ENCODE data around the gene DRD4.

The DRD4 gene

DNA sequence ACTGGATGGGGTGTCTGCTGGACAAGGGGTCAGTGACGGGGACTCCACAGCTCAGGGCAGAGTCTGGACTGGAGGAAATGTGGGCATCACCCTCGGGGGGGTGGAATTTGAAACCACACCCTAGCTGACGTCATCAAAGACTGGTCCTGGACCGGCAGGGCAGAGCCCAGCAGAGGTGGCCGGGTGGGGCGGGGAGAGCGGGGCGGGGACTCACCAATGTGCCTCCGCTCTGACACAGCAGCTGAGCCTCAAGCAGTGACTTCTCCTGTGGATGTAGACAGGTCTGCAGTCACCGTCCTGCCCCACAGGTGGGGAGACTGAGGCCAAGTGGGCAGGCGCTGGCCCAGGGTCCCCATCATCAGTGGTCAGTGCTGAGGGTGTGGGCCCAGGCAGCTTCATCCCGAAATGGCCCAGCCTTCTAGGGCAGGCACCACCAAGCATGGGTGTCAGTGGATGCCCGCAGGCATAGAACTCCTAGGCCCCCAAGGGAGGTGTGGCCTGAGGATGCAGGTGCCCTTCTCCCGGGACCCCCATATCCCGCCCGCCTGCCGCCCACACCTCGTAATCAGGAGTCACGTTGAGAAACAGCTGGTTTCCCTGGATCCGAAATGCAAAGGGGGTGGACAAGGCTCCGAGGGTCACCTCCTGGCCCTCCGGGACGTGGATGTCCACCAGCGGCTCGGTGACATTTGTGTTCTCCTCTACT, 12.9 kb upstream of the DRD4 start:
- no peak for DNase-seq

GRCh38 chr11:624705-625635, 12.1 kb upstream of the DRD4 start, which contains the start of gene CDHR5:
TSS of gene CDHR5 (minus strand) at chr11:624955. CDS start at chr11:624902, 53 bp downstream.
- no peak for DNase-seq

DNA sequence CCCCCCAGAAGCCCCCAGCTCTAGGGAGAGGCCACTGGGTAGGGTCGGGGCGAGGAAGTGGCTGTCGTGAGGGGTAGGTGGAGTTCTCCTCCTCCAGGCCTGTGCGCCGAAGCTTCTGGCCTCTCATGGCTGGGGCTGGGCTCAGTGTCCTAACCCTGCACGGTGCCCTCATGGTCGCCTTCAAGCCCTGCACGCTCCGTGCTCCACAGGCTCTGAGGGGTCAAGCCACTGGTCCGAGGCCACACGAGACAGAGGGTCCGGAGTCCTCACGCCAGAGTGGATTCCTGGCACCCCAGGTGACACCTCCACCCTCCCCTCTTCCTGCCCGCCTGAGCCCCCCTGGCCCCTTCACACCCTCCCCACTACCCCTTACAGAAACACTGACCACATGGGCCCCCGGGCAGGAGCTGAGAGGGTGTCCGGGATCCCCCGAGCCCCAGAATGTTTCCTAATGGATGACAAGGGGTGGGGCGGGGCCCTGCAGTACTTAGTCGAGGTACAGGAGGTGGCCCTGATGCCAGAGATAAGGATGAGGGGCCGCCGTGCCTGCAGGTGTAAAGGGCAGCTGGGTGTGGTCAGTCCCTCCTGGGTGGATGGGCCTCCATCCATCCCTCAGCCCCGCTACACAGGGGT, 11.3 kb upstream of the DRD4 start:
- DNase-seq, result no peak

DNA sequence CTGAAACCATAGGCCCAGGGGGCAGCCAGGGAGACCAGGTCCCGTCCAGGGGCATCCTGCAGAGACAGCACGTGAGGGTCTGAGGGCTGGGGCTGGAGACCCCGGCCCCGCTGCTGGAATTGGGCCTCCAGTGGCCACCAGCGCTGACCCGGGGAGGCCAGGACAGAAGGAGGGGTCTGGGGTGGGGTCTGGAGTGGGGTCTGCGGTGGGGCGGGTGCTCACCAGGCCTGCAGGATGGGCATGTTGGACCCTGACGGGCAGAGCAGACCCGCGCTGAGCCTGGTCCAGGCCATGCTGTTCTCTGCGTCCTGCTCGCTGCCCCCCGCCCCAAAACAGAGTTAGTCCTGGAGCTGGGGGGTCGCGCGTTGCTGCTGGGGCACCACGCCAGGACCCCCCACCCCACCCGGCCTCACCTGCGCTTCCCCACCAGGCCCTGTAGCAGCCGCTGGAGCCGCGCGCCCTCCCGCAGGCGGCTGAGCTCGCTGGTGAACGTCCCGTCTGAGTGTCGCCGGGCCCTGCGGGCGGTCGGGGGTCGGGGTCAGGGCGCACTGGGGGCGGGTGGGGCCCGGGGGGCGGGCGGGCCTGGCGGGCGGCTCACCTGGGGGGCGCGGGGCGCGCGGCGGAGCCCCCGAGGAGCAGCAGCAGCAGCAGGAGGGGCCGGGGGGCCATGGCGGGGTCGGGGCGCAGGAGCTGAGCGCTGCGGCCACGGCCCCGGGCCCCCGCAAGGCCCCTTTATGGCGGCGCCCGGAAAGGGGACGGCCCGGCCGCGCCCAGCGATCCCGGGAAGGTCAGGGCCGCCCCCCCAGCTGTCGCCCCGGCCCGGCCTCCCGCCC, 10.4 kb upstream of the DRD4 start, which contains the start of gene SCT:
Gene SCT (minus strand): TSS at position 707 of the 833 bp plus-strand sequence. CDS start 38 bp downstream, at position 669.
- no peak for DNase-seq

DNA sequence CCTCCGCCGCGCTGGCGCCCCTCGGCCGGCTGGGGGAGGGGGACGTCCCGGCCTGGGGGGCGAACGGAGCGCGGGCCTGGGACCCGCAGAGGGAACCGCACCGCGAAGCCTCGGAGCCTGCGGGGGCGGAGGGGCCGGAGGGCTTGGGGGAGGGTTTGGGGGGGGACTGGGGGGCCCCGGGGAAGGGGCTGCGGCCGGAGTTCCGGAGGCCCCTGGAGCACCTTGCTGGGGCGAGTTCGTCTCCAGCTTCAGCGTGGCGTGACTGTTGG, 9.8 kb upstream of the DRD4 start:
- no peak for DNase-seq

GRCh38 chr11:628056-628455, 9.0 kb upstream of the DRD4 start:
- DNase-seq, result no peak

- no peak for DNase-seq
Observed at GRCh38 chr11:629237-629583, 7.9 kb upstream of the DRD4 start.

- DNase-seq, result no peak
Observed at GRCh38 chr11:630871-631270, 6.2 kb upstream of the DRD4 start.

GRCh38 chr11:635945-636510, 1.0 kb upstream of the DRD4 start:
- no peak for DNase-seq

- DNase-seq, result no peak
Observed at GRCh38 chr11:637333-637592, 194 bp downstream of the DRD4 start.

- DNase-seq, result no peak
Observed at GRCh38 chr11:637593-638521, 788 bp downstream of the DRD4 start.

DNA sequence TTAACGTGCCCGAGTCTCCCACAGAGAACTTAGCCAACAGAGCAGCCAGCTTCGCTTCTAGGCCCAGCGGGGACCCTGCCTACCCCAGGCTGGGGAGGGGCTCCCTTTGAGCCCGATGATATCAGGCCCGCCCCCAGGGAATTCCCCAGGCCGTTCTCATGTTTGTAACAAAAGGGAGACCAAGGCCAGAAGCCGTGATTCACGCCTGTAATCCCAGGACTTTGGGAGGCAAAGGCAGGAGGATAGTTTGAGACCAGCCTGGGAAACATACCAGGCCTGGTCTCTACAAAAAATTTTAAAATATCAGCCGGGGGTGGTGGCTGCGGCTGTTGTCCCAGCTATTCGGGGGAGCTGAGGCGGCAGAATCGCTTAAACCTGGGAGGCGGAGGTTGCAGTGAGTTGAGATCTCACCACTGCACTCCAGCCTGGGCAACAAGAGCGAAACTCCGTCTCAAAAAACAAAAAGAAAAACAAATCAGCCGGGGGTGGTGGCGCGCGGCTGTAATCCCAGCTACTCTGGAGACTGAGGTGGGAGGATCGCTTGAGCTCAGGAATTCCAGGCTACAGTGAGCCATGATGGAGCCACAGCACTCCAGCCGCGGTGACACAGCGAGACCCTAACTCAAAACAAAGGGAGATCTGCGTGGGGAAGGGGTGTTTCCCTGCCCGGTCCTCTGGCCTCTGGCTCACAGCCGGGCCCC, 1.7 kb downstream of the DRD4 start:
- peak; percentile 31 for DNase-seq

- DNase-seq, result no peak
Observed at GRCh38 chr11:639332-639955, 2.4 kb downstream of the DRD4 start.

DNA sequence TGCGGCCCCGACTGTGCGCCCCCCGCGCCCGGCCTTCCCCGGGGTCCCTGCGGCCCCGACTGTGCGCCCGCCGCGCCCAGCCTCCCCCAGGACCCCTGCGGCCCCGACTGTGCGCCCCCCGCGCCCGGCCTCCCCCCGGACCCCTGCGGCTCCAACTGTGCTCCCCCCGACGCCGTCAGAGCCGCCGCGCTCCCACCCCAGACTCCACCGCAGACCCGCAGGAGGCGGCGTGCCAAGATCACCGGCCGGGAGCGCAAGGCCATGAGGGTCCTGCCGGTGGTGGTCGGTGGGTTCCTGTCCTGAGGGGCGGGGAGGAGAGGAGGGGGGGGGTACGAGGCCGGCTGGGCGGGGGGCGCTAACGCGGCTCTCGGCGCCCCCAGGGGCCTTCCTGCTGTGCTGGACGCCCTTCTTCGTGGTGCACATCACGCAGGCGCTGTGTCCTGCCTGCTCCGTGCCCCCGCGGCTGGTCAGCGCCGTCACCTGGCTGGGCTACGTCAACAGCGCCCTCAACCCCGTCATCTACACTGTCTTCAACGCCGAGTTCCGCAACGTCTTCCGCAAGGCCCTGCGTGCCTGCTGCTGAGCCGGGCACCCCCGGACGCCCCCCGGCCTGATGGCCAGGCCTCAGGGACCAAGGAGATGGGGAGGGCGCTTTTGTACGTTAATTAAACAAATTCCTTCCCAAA, 3.1 kb downstream of the DRD4 start:
- no peak for DNase-seq

DNA sequence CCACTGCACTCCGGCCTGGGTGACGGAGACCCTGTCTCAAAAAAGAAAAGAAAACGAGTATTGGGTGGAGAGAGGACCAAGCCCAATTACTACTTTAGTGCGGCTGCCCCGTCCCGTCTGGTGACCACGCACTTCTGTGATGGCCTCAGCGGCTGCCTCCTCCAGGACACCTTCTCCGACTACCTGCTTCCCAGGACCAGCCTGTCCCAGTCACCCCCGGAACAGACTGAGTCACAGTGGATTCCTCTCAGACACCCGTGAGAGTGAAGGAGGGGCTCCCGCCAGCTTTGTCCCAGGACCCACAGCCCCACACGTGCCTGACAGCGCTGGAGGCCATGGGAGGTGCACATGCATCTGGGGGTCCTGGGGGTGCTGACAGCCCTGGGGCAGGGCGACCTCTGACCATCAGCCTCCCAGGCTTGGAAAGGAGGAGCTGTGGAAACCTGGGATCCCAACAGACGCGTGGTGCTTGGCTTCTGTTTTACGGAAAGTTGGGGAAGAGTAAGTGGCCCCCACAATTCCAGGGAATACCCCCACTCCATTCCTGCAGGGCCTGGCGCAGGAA, 4.8 kb downstream of the DRD4 start:
- no peak for DNase-seq

- no peak for DNase-seq
Observed at GRCh38 chr11:643366-643765, 6.3 kb downstream of the DRD4 start.

DNA sequence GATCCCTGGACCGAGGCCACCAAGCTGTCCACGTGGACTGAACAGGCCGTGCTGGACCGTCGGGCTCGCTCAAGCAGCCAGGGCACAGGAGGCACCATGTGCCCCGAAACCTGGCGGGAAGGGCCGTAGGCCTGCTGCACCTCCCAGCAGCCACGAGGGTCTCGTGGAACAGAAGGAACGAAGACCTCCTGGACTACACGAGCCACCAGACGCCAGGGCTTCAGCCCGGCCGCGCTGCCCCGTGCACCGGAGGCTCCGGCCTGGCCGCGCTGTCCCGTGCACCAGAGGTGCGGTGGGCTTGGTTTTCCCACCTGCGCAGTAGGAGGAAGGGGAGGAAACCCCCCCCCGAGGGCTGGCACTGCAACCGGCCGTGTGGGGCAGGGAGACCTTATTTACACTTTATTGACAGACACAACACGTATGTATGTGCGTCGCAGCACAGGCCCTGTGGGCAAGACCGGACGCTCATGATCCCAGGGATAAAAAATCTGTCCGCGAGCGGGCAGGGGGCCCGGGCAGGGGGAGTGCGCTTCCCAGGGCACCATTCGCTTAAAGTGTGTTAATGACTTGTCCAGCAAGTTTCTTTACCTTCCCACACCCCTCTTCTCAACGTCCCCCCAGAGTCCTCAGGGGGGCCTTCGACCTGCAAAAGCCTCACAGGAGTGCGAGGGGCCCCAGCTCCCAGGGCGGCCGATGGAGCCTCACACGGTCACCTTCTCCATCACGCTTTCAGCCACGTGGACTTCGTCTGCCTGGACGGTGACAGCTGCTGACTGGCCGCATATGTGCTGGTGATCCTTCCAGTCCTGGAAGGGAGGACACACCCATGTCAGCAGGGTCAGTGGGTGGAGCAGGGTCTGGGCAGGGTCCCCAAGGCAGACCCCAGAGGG, 7.0 kb downstream of the DRD4 start:
- no peak for DNase-seq

GRCh38 chr11:645536-645935, 8.5 kb downstream of the DRD4 start:
- DNase-seq, result no peak

DNA sequence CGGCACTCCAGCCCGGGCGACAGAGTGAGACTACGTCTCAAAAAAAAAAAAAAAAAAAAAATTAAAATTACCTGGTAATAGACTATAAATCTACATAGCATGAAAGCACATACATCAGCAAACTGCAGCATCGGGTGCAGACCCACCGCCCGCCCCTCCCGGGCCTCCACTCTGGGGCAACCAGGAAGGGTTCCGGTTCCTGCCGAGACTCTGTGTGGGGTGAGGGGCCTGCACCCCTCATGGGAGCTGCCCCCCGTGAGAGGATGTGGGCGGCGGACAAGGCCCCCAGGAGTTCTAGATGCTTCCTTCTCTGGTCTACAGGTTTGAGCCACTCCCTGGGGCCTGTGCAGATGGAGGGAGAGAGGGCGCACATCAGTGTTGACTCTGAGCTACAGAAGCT, 9.1 kb downstream of the DRD4 start:
- DNase-seq, result no peak
